ENCODE measurements around the gene RIPPLY3.

RIPPLY3 gene

DNA sequence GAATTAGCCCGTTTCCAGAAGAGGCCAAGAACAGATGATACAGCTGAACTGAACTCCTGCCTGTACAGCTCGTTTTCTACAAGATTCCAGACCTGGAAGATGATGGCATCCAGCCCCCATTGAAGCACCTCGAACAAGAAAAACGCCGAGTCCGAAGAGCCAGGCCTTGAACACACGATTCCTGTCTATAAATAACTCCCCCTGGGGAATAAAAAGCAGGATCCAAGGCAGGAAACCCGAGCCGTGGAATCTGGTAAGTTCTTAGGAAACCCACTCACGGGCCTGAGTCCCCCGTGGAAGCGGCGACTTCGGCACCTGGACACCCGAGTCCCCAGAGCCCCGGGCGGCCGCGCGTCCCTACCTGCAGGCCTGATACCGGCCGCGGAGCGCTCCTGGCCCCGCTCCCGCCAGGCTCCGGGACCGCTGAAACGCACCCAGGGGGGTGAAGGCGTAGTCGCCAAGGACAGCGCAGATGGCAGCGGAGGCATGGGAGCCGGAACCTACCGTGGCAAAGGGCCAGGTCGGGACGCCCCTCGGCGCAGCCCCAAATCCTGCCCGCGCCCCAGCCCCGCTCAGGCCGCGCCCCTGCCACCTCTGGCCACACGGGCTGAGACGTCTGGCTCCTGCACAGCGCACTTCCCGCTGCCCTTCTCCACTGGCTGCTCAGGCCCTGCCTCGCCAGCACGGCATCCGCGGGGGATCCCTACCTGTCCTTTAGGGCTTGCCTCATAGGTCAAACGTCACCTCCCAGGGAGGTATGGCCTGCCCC, 26.0 kb upstream of the RIPPLY3 start:
- no peak overlapping the region for H3K9ac ChIP-seq (ENCODE audit: low read length)
- no peaks in the 10 kb centered on the region for H3K36me3 ChIP-seq (ENCODE audit: insufficient read depth, low read length)
- peak overlapping the region; percentile 14 for H3K4me3 ChIP-seq (ENCODE audit: low read depth, low read length, poor library complexity, severe bottlenecking)
- no peak overlapping the region for H2AFZ ChIP-seq (ENCODE audit: low read length)
- peak overlapping the region; percentile 20; the same call in 1 of the 2 replicates for H3K4me2 ChIP-seq (ENCODE audit: low read length)
- H3K79me2 ChIP-seq (ENCODE audit: insufficient read depth, low read length), result no peaks in the 10 kb centered on the region
- no peaks in the 10 kb centered on the region for H4K20me1 ChIP-seq (ENCODE audit: insufficient read depth, low read length)
- no peaks in the 10 kb centered on the region for H3K9me3 ChIP-seq (ENCODE audit: low read length)
- no peak for TF ChIP-seq EZH2 (IDR thresholded peaks at IDR 0.05; ENCODE audit: borderline replicate concordance, low read length)
- TF ChIP-seq, protein P1, sequence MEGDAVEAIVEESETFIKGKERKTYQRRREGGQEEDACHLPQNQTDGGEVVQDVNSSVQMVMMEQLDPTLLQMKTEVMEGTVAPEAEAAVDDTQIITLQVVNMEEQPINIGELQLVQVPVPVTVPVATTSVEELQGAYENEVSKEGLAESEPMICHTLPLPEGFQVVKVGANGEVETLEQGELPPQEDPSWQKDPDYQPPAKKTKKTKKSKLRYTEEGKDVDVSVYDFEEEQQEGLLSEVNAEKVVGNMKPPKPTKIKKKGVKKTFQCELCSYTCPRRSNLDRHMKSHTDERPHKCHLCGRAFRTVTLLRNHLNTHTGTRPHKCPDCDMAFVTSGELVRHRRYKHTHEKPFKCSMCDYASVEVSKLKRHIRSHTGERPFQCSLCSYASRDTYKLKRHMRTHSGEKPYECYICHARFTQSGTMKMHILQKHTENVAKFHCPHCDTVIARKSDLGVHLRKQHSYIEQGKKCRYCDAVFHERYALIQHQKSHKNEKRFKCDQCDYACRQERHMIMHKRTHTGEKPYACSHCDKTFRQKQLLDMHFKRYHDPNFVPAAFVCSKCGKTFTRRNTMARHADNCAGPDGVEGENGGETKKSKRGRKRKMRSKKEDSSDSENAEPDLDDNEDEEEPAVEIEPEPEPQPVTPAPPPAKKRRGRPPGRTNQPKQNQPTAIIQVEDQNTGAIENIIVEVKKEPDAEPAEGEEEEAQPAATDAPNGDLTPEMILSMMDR (IDR thresholded peaks at IDR 0.05; ENCODE audit: low read length), result no peak
- no peaks in the 10 kb centered on the region for H3F3A ChIP-seq (ENCODE audit: insufficient read depth, low read length)
- H3K27me3 ChIP-seq (ENCODE audit: insufficient read depth, low read length), result no peaks in the 10 kb centered on the region; the same call in 1 of the 2 replicates
- H3K9me2 ChIP-seq (ENCODE audit: low read depth, low read length), result no peaks in the 10 kb centered on the region
- H3K27ac ChIP-seq (ENCODE audit: low read depth, low read length, poor library complexity, severe bottlenecking), result no peak overlapping the region
- peaks cover 8% of the 10 kb centered on the region for H3K4me1 ChIP-seq (ENCODE audit: insufficient read depth, low read length, severe bottlenecking)

DNA sequence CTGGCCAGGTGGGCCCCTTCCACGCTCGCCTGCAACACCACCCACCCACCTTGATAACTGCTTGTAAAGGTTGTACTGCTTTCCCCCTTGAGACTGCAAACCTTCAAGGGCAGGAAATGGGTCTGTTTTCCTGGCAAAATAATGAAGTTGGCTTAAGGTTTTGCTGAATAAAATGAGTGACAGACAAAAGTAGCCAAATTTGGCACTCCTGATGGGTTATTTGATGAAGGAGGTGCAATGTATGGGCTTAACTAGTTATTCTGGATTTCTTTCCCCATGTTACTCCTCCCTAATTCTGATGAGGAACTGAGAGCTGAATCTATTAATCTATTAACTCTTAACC, 25.5 kb upstream of the RIPPLY3 start:
- Histone ChIP-seq H3K4me3 (ENCODE audit: low read depth, low read length, poor library complexity, severe bottlenecking) (peak overlapping the region; percentile 14), H3K9ac (ENCODE audit: low read length) (no peak overlapping the region), H3K27ac (ENCODE audit: low read depth, low read length, poor library complexity, severe bottlenecking) (no peak overlapping the region), H3K79me2 (ENCODE audit: insufficient read depth, low read length) (no peaks in the 10 kb centered on the region), H3K27me3 (ENCODE audit: insufficient read depth, low read length) (no peaks in the 10 kb centered on the region; the same call in 1 of the 2 replicates), H3K4me2 (ENCODE audit: low read length) (peak overlapping the region; percentile 20; the same call in 1 of the 2 replicates), H2AFZ (ENCODE audit: low read length) (no peak overlapping the region), H3F3A (ENCODE audit: insufficient read depth, low read length) (no peaks in the 10 kb centered on the region), H3K4me1 (ENCODE audit: insufficient read depth, low read length, severe bottlenecking) (peaks cover 8% of the 10 kb centered on the region), H4K20me1 (ENCODE audit: insufficient read depth, low read length) (no peaks in the 10 kb centered on the region), H3K9me3 (ENCODE audit: low read length) (no peaks in the 10 kb centered on the region), H3K9me2 (ENCODE audit: low read depth, low read length) (no peaks in the 10 kb centered on the region), H3K36me3 (ENCODE audit: insufficient read depth, low read length) (no peaks in the 10 kb centered on the region; the same call in 1 of the 2 replicates)
- TF ChIP-seq, protein P1 (IDR thresholded peaks at IDR 0.05; ENCODE audit: low read length), result no peak
- no peak for TF ChIP-seq EZH2 (IDR thresholded peaks at IDR 0.05; ENCODE audit: borderline replicate concordance, low read length)

DNA sequence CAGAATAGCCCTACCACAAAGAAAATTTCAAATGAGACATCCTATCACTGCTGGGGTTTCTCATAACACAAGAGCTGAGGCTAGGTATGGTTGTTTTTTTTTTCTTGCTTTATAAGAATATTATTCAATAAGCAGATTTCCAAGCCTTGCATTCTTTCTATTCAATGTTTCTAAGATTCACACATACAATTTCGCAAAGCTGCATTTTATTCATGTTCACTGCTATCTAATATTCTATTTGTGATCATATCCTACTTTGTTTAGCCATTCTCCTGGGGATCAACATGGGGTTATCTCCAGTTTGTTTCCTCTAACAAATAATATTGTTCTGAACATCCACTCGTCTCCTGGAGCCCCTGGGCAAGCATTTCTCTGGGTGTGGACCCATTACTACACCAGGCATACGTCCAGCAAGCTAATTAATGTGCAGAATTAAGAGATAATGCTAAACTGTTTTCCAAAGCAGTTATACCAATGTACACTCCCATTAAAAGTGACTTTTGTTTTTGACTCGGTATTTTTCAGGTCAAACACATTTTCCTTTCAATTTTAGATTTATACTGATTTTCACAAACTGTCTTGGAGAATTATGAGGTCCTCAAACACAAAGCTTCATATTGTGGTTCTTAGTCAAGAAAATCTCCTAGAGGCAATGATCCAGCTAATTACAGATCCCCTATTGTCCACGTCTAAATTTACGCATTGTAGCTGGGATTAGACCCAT, 24.4 kb upstream of the RIPPLY3 start:
- Histone ChIP-seq H3K9ac (ENCODE audit: low read length) (no peak overlapping the region), H3K4me3 (ENCODE audit: low read depth, low read length, poor library complexity, severe bottlenecking) (no peak overlapping the region), H3K4me2 (ENCODE audit: low read length) (no peak overlapping the region), H3F3A (ENCODE audit: insufficient read depth, low read length) (no peaks in the 10 kb centered on the region), H3K27ac (ENCODE audit: low read depth, low read length, poor library complexity, severe bottlenecking) (no peak overlapping the region), H3K9me2 (ENCODE audit: low read depth, low read length) (no peaks in the 10 kb centered on the region), H4K20me1 (ENCODE audit: insufficient read depth, low read length) (no peaks in the 10 kb centered on the region), H3K36me3 (ENCODE audit: insufficient read depth, low read length) (no peaks in the 10 kb centered on the region; the same call in 1 of the 2 replicates), H3K4me1 (ENCODE audit: insufficient read depth, low read length, severe bottlenecking) (peaks cover 7% of the 10 kb centered on the region), H3K79me2 (ENCODE audit: insufficient read depth, low read length) (no peaks in the 10 kb centered on the region), H3K27me3 (ENCODE audit: insufficient read depth, low read length) (no peaks in the 10 kb centered on the region; the same call in 1 of the 2 replicates), H2AFZ (ENCODE audit: low read length) (no peak overlapping the region), H3K9me3 (ENCODE audit: low read length) (no peaks in the 10 kb centered on the region)
- TF ChIP-seq, protein P1 (IDR thresholded peaks at IDR 0.05; ENCODE audit: low read length), result no peak
- TF ChIP-seq EZH2 (IDR thresholded peaks at IDR 0.05; ENCODE audit: borderline replicate concordance, low read length), result no peak
